GM23338 (cell line): ENCODE data around the gene GNAI1.

Experiments used
- CREB1 ChIP-seq: fragments of 250-450 bp; sonication (Bioruptor Pico); IDR thresholded peaks from 2 replicates; pipeline ENCODE4 v1.5.0; 2020; ENCODE audit warnings: low read depth, mild to moderate bottlenecking, moderate library complexity
- CTCF ChIP-seq, 2 experiments: fragments of 200-600 bp in 1 of 2; sonication (generic) in 1 of 2; conservative IDR thresholded peaks; 2 replicates each; pipeline versions ENCODE4 v1.5.1 to v1.6.1; 2016 to 2017; ENCODE audit warnings: antibody characterized with exemption in 2 of 2, low read depth in 2 of 2, mild to moderate bottlenecking in 2 of 2, moderate library complexity in 1 of 2
- EZH2 ChIP-seq: fragments of 200-600 bp; sonication (generic); IDR thresholded peaks from one replicate; pipeline ENCODE4 v1.8.0; 2017; ENCODE audit warnings: antibody characterized with exemption, mild to moderate bottlenecking, low read depth; ENCODE audit not compliant: unreplicated experiment
- EZH2phosphoT487 ChIP-seq: fragments of 200-600 bp; sonication (generic); IDR thresholded peaks from one replicate; pipeline ENCODE4 v1.8.1; 2018; ENCODE audit warnings: antibody characterized with exemption; ENCODE audit not compliant: unreplicated experiment
- JUNB ChIP-seq: IDR thresholded peaks from one replicate; pipeline ENCODE4 v1.6.1; 2016; ENCODE audit warnings: antibody characterized with exemption; ENCODE audit not compliant: unreplicated experiment
- POLR2AphosphoS5 ChIP-seq: IDR thresholded peaks from 2 replicates; pipeline ENCODE4 v1.6.1; 2016; ENCODE audit warnings: antibody characterized with exemption, low read depth
- REST ChIP-seq: IDR thresholded peaks from one replicate; pipeline ENCODE4 v1.6.1; 2018; ENCODE audit warnings: antibody characterized with exemption; ENCODE audit not compliant: unreplicated experiment
- ZNF114 ChIP-seq: fragments of 250-450 bp; sonication (Bioruptor Pico); IDR thresholded peaks from 2 replicates; pipeline ENCODE4 v1.5.0; 2020; ENCODE audit warnings: mild to moderate bottlenecking, moderate library complexity

- TF ChIP-seq EZH2phosphoT487 (no peak), CTCF (conservative IDR thresholded peaks at IDR 0.05; ENCODE audit: low read depth in 2 of 2) (no peak), CREB1 (CRISPR knock-in tag) (no peak), REST (no peak), POLR2AphosphoS5 (no peak), ZNF114 (CRISPR knock-in tag) (no peak), EZH2 (no peak), JUNB (no peak)
Observed at GRCh38 chr7:80204454-80204853, 69.8 kb downstream of the GNAI1 start.
